AG04449 (cell line): ENCODE results near the gene CHTF18.

Source experiments
- CTCF ChIA-PET: fragments of 350-600 bp; formaldehyde crosslinking; extraction: SDS; loops from one replicate; lab custom pipeline; 2021; ENCODE audit warnings: antibody characterized with exemption; lab: Yijun Ruan, JAX
- POLR2A ChIA-PET: fragments of 400-600, 350-600 bp; formaldehyde crosslinking; extraction: SDS; loops from one replicate; lab custom pipeline; 2020; ENCODE audit warnings: antibody characterized with exemption, inconsistent platforms; lab: Yijun Ruan, JAX
- DNase-seq: peaks from one replicate; pipeline ENCODE4 v3.0.0-alpha.2; 2010; ENCODE audit warnings: low read depth, low spot score
- H3K4me3 ChIP-seq: 2 replicates; pipeline ENCODE4 v1.5.1; 2011; ENCODE audit warnings: low read depth, mild to moderate bottlenecking, control low read depth, low read length
- CTCF ChIP-seq: IDR thresholded peaks from one replicate; pipeline ENCODE4 v1.5.1; 2011; ENCODE audit warnings: mild to moderate bottlenecking, moderate library complexity, low read length, control low read depth, inconsistent platforms; ENCODE audit not compliant: insufficient read depth; ENCODE audit errors: missing control alignments

The CHTF18 gene

GRCh38 chr16:798666-799065 is 10.2 kb downstream of the CHTF18 start:
- CTCF ChIA-PET: no interaction called here
- POLR2A ChIA-PET: no interaction called here

GRCh38 chr16:799111-799947 is 10.9 kb downstream of the CHTF18 start:
- no peak for DNase-seq
- ChIA-PET CTCF (no interaction called here), POLR2A (no interaction called here)
- TF ChIP-seq CTCF: no peak
- H3K4me3 ChIP-seq: no peak overlapping the region

More at GRCh38 chr16:798666-799065, 10.2 kb downstream of the CHTF18 start:
- no peak overlapping the region for H3K4me3 ChIP-seq
- DNase-seq: no peak
- TF ChIP-seq CTCF: no peak

GRCh38 chr16:799948-800833 is 11.8 kb downstream of the CHTF18 start, which contains the start of gene GNG13:
Gene GNG13 (minus strand): TSS chr16:800734. CDS start chr16:799077, 1,657 bp downstream.
- POLR2A ChIA-PET: no interaction called here
- TF ChIP-seq CTCF: no peak
- CTCF ChIA-PET: no interaction called here
- H3K4me3 ChIP-seq: no peak within 1 kb of the TSS
- no peak for DNase-seq

- no peak for TF ChIP-seq CTCF
- no peak overlapping the region for H3K4me3 ChIP-seq
- no peak for DNase-seq
- ChIA-PET POLR2A (no interaction called here), CTCF (interaction anchor here (1.5 kb wide), 1 partner anchor 89 kb away, joined by 4 read pairs; no protein-coding TSS in a partner anchor)
Measured at GRCh38 chr16:800834-801511, 12.6 kb downstream of the CHTF18 start.

GRCh38 chr16:801584-802363 is 13.4 kb downstream of the CHTF18 start:
- ChIA-PET CTCF (interaction anchor here (1.5 kb wide), 1 partner anchor 90 kb away, joined by 4 read pairs; no protein-coding TSS in a partner anchor), POLR2A (no interaction called here)
- no peak for TF ChIP-seq CTCF
- DNase-seq: no peak
- H3K4me3 ChIP-seq: no peak overlapping the region
